Sigmoid colon (tissue), 4 donors: Measurements from ENCODE around the gene CNTNAP4.

Experiments
- POLR2AphosphoS5 ChIP-seq, 4 donors: sonication (generic); formaldehyde crosslinking; IDR thresholded peaks; one replicate each; pipeline ENCODE4 v1.6.1; 2017; ENCODE audit warnings: antibody characterized with exemption in 4 of 4
- TF ChIP-seq, protein P1 (sequence below), 4 experiments: fragments of 450-650 bp in 3 of 4; fragments of 200-600 bp in 1 of 4; IDR thresholded peaks; one replicate each; pipeline ENCODE4 v1.5.1; 2016 to 2019; ENCODE audit warnings: antibody characterized with exemption in 4 of 4, mild to moderate bottlenecking in 3 of 4, moderate library complexity in 2 of 4

DNA sequence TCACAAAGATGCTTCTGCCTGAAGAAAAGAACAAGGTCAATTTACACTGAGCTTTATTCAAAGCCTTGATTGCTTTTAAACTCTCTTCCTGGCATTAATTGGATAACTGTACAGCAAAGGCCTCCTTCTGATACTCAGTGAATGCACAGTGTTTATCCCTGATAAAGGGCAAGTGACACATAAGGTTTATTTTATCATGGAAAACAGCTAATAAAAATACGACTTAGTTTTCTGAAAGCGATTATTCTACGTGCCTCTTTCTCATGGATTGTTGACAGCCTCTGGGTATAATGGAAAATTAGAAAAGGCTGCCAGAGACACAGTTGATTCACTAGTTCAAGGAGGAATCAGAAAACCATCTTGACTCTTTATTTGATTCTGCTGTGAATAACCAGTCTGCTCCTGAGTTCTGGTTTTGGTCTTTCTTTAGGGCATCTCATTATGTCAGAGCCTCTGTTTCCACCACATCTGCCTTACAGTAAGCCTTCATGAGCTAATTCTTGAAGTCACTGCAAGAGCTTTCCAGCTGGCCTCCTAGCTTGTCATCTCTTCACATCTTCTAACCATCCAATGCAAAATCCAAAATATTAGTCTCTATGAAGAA, 212.9 kb downstream of the CNTNAP4 start:
- no peak for TF ChIP-seq POLR2AphosphoS5 (IDR thresholded peaks at IDR 0.05)
- TF ChIP-seq, protein P1, sequence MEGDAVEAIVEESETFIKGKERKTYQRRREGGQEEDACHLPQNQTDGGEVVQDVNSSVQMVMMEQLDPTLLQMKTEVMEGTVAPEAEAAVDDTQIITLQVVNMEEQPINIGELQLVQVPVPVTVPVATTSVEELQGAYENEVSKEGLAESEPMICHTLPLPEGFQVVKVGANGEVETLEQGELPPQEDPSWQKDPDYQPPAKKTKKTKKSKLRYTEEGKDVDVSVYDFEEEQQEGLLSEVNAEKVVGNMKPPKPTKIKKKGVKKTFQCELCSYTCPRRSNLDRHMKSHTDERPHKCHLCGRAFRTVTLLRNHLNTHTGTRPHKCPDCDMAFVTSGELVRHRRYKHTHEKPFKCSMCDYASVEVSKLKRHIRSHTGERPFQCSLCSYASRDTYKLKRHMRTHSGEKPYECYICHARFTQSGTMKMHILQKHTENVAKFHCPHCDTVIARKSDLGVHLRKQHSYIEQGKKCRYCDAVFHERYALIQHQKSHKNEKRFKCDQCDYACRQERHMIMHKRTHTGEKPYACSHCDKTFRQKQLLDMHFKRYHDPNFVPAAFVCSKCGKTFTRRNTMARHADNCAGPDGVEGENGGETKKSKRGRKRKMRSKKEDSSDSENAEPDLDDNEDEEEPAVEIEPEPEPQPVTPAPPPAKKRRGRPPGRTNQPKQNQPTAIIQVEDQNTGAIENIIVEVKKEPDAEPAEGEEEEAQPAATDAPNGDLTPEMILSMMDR (IDR thresholded peaks at IDR 0.05), result no peak
